Ovary (tissue), 3 donors: ENCODE data around the gene ESAM.

Experiments used
- POLR2A ChIP-seq: fragments of 450-650 bp; IDR thresholded peaks from one replicate; pipeline ENCODE4 v1.6.1; 2017; ENCODE audit warnings: antibody characterized with exemption, mild to moderate bottlenecking, moderate library complexity
- TF ChIP-seq, protein P1 (sequence below), 3 donors: fragments of 450-650 bp in 2 of 3; fragments of 200-600 bp in 1 of 3; IDR thresholded peaks; one replicate each; pipeline versions ENCODE4 v1.5.1 to v1.8.0; 2016 to 2022; ENCODE audit warnings: antibody characterized with exemption in 3 of 3, mild to moderate bottlenecking in 1 of 3
- donor health status: DM: no; HTN: no; CAD: no.

DNA sequence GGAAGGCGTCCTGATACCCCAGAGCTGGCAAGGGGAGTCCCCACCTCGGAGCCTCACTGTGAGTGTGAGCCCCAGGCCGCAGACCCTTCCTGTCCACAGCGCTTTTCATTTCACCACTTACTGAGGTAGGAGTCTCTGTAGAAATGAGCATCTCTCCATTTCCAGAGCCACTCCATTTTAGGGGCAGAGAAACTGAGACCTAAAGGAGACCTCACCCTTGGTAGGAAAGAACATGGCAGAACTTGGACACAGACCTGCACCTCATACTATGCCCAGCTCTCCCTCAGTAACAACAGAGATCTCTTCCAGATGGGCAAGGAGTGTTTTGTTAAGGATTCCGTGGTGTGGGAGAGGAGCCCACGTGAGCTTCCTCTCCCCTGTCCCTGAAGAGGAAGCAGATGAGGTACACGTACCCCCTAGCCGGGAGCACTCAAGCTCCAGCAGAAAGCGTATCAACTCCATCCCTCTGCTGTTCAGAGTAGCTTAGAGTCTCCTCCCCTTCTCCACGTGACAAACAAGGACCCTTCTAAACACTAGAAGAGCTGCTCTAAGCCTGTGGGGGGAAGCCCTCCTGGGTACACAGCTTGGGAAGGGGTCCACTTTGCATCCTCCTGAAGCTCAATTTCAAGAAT lies 9.5 kb downstream of the ESAM start:
- TF ChIP-seq, protein P1, sequence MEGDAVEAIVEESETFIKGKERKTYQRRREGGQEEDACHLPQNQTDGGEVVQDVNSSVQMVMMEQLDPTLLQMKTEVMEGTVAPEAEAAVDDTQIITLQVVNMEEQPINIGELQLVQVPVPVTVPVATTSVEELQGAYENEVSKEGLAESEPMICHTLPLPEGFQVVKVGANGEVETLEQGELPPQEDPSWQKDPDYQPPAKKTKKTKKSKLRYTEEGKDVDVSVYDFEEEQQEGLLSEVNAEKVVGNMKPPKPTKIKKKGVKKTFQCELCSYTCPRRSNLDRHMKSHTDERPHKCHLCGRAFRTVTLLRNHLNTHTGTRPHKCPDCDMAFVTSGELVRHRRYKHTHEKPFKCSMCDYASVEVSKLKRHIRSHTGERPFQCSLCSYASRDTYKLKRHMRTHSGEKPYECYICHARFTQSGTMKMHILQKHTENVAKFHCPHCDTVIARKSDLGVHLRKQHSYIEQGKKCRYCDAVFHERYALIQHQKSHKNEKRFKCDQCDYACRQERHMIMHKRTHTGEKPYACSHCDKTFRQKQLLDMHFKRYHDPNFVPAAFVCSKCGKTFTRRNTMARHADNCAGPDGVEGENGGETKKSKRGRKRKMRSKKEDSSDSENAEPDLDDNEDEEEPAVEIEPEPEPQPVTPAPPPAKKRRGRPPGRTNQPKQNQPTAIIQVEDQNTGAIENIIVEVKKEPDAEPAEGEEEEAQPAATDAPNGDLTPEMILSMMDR (IDR thresholded peaks at IDR 0.05), result no peak
- TF ChIP-seq POLR2A, result no peak
